GM10248 (cell line): Measurements from ENCODE around the gene NAA15.
"Not testable (repeated sequence)": the region's sequence is repeated elsewhere in the genome, so short reads cannot be mapped to it uniquely, and the experiment has no call there.

Experiments
- CTCF ChIA-PET: fragments of 300-600 bp; sonication (Branson Sonifier 250); formaldehyde crosslinking; extraction: SDS; loops from one replicate; lab custom pipeline; 2021; ENCODE audit warnings: antibody characterized with exemption; lab: Yijun Ruan, JAX
- POLR2A ChIA-PET: fragments of 350-650 bp; sonication (Branson Sonifier 250); formaldehyde crosslinking; extraction: SDS; loops from one replicate; lab custom pipeline; 2020; ENCODE audit warnings: antibody characterized with exemption; lab: Yijun Ruan, JAX
- DNase-seq: peaks from one replicate; pipeline ENCODE4 v3.0.0; 2012; ENCODE audit errors: extremely low spot score
- CTCF ChIP-seq: IDR thresholded peaks from 2 replicates; pipeline ENCODE4 v1.5.1; 2012; ENCODE audit warnings: mild to moderate bottlenecking, low read depth; ENCODE audit errors: extremely low read depth, missing control alignments, control extremely low read depth

The NAA15 gene

GRCh38 chr4:139461022-139461628, 159.8 kb downstream of the NAA15 start:
- DNase-seq: no peak
- ChIA-PET CTCF (interaction anchor here (1.2 kb wide), 1 partner anchor 70 kb away, joined by 3 read pairs; no protein-coding TSS in a partner anchor), POLR2A (interaction anchor here (0.6 kb wide), 1 partner anchor 69 kb away, joined by 6 read pairs; no protein-coding TSS in a partner anchor)
- no peak for TF ChIP-seq CTCF

GRCh38 chr4:139464512-139464911, 163.2 kb downstream of the NAA15 start:
- POLR2A ChIA-PET, DNase-seq: not testable (repeated sequence)
- CTCF ChIA-PET: interaction anchor here (1.5 kb wide), 1 partner anchor 10 kb away, joined by 3 read pairs; no protein-coding TSS in a partner anchor

GRCh38 chr4:139465922-139466321, 164.6 kb downstream of the NAA15 start:
- ChIA-PET POLR2A (no interaction called here), CTCF (no interaction called here)
- TF ChIP-seq CTCF: no peak
- DNase-seq: no peak

GRCh38 chr4:139468756-139469155, 167.5 kb downstream of the NAA15 start:
- POLR2A ChIA-PET, DNase-seq, CTCF ChIA-PET: not testable (repeated sequence)

- POLR2A ChIA-PET: no interaction called here
- CTCF ChIA-PET: no interaction called here
- DNase-seq: no peak
- no peak for TF ChIP-seq CTCF
Observed at GRCh38 chr4:139469216-139469615, 167.9 kb downstream of the NAA15 start.
